ENCODE data around the gene MCM3.

Gene MCM3

DNA sequence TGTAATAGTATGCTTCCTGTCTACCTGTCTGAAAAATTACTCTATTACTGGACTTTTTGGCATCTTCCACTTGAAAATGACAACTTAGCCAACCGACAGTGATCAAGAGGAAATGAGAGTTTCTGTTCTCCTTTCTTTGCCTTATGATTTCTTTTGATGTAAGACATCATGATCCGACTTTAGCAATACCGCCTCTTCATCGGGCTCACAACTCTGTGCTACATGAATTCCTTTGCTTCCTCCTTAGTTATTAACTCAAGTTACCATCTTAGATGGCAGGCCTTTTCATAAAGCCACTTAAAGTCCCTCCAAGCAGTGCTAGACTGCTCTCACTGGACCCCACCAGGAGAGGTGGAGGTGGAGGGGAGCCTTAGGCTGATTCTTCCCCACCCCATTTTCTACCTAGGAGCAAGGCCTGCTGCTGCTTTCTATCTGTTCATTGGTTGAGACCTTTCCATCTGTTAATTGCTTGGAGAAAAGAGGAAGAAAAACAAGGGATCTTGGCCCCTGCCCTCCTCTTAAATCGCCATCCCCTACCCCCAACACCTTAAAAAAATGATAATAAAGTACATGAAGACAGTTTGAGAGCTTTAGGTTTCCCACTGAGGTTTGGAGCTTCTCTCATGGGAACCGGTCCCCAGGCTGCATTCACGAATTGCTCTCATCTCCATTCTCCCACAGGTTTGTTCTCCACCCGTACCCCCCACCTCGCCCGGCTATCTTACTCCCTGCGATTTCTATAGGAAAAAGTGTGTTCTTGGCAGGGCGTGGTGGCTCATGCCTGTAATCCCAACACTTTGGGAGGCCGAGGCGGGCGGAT is 21.6 kb upstream of the MCM3 start:
- H3K4me3 ChIP-seq (ENCODE audit: low read depth, low read length): no peak overlapping the region
- no peaks in the 10 kb centered on the region for H3K9me3 ChIP-seq
- no peak for DNase-seq
- H3K27me3 ChIP-seq: no peaks in the 10 kb centered on the region
- H3K36me3 ChIP-seq: no peaks in the 10 kb centered on the region
- TF ChIP-seq, protein P1, sequence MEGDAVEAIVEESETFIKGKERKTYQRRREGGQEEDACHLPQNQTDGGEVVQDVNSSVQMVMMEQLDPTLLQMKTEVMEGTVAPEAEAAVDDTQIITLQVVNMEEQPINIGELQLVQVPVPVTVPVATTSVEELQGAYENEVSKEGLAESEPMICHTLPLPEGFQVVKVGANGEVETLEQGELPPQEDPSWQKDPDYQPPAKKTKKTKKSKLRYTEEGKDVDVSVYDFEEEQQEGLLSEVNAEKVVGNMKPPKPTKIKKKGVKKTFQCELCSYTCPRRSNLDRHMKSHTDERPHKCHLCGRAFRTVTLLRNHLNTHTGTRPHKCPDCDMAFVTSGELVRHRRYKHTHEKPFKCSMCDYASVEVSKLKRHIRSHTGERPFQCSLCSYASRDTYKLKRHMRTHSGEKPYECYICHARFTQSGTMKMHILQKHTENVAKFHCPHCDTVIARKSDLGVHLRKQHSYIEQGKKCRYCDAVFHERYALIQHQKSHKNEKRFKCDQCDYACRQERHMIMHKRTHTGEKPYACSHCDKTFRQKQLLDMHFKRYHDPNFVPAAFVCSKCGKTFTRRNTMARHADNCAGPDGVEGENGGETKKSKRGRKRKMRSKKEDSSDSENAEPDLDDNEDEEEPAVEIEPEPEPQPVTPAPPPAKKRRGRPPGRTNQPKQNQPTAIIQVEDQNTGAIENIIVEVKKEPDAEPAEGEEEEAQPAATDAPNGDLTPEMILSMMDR (IDR thresholded peaks at IDR 0.05; ENCODE audit: low read depth, low read length): no peak
- peaks cover 18% of the 10 kb centered on the region for H3K4me1 ChIP-seq

DNA sequence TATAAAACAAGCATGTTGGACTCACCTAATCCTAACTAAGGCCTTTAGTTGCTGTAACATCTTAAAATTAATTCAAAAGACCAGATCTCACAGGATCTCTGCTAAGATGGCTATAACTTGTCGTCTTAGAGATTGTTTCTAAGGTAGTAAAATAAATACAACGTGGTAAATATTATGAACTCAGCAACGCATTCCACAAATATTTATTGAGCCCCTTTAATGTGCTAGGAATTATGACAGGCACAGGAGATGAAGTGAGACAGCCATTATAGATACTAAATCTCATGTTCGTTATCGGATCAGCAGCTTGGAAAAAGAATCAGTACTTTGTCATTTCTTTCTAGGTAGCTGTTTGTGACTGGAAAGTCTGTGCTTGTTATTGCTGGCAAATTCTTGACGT is 20.9 kb upstream of the MCM3 start:
- H3K9me3 ChIP-seq: no peaks in the 10 kb centered on the region
- no peaks in the 10 kb centered on the region for H3K36me3 ChIP-seq
- H3K4me1 ChIP-seq: peaks cover 18% of the 10 kb centered on the region
- no peaks in the 10 kb centered on the region for H3K27me3 ChIP-seq
- no peak overlapping the region for H3K4me3 ChIP-seq (ENCODE audit: low read depth, low read length)
- TF ChIP-seq, protein P1 (IDR thresholded peaks at IDR 0.05; ENCODE audit: low read depth, low read length): no peak
- DNase-seq: no peak

DNA sequence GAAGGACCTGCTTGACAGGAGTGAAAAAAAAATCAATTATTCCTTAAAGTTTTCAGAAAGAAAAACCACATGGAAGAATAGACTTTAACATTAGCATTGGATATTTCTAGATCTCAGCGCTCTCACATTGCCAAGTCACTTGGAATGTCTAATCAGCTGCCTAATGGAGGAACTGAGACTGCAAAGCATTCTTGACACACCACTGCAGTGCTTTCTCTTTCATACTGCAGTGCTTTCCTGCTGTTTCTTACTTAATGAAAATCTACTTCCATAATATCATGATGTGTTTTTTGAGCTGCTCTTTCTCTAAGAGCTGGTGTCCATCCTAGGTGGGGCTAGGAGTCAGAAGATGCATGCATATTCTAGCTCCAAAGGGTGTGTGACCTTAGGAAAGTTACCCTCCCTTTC is 20.4 kb upstream of the MCM3 start:
- no peak for DNase-seq
- H3K4me3 ChIP-seq (ENCODE audit: low read depth, low read length): no peak overlapping the region
- no peaks in the 10 kb centered on the region for H3K36me3 ChIP-seq
- H3K27me3 ChIP-seq: no peaks in the 10 kb centered on the region
- H3K9me3 ChIP-seq: no peaks in the 10 kb centered on the region
- TF ChIP-seq, protein P1 (IDR thresholded peaks at IDR 0.05; ENCODE audit: low read depth, low read length): no peak
- H3K4me1 ChIP-seq: peaks cover 18% of the 10 kb centered on the region

DNA sequence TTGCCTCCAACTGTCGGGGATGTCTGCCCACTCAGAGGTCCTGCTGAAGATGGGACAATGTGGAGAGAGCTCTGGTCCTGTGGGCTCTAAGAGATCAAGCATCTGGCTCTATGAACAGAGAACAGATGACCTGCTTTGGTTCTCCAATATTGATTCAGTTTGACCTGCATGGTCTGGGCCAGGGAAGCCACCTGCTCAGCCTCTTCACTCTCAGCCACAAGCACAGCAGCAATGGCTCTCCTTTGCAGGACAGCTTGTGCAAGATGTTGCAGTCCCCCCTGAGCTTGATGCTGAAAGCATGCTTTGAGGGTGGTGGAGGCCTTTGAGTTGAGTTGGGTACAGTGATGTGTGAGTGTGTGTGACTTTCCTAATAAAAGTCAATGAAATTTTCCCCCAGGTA is 18.6 kb upstream of the MCM3 start:
- Histone ChIP-seq H3K4me1 (peaks cover 18% of the 10 kb centered on the region), H3K4me3 (ENCODE audit: low read depth, low read length) (no peak overlapping the region), H3K27me3 (no peaks in the 10 kb centered on the region), H3K9me3 (no peaks in the 10 kb centered on the region), H3K36me3 (no peaks in the 10 kb centered on the region)
- DNase-seq: no peak
- TF ChIP-seq, protein P1 (IDR thresholded peaks at IDR 0.05; ENCODE audit: low read depth, low read length): no peak

DNA sequence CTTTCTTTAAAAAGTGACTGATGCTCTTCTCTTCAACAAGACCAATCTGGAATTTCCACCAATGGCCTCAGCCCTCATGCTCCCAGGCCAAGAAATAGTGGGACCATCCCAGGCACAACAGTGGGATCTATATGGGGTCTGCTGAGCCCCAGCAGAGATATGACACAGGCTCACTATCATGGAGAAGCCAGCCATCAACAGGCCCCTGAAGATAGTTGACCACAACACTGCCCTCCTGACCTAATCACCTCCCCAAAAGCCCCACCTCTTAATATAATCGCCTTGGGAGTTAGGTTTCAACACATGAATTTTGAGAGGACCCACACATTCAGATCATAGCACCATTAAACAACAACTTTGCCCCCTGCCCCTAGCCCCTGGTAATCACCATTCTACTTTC is 16.8 kb upstream of the MCM3 start:
- Histone ChIP-seq H3K4me3 (ENCODE audit: low read depth, low read length) (no peak overlapping the region), H3K27me3 (no peaks in the 10 kb centered on the region), H3K9me3 (no peaks in the 10 kb centered on the region), H3K36me3 (no peaks in the 10 kb centered on the region), H3K4me1 (peaks cover 18% of the 10 kb centered on the region)
- TF ChIP-seq, protein P1 (IDR thresholded peaks at IDR 0.05; ENCODE audit: low read depth, low read length): no peak
- no peak for DNase-seq

DNA sequence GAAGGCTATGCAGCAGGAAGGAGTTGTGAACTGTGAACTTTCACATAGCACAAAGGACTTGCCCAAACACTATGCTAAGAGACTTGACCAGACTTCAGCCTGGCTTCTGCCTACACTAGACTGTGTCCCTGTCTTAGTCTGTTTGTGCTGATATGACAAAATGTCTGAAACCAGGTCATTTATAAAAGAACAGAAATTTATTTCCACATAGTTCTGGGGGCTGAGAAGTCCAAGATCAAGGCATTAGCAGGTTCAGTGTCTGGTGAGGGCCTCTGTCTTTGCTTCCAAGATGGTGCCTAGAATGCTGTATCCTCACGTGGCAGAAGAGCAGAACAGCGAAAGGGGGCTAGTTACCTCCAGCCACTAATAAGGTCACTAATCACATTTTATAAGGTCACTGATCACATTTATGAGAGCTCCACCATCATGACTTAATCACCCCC is 16.0 kb upstream of the MCM3 start:
- Histone ChIP-seq H3K27me3 (no peaks in the 10 kb centered on the region), H3K9me3 (no peaks in the 10 kb centered on the region), H3K4me3 (ENCODE audit: low read depth, low read length) (no peak overlapping the region), H3K4me1 (peaks cover 18% of the 10 kb centered on the region), H3K36me3 (no peaks in the 10 kb centered on the region)
- TF ChIP-seq, protein P1 (IDR thresholded peaks at IDR 0.05; ENCODE audit: low read depth, low read length): no peak
- no peak for DNase-seq
